Karpas-422 (cell line): ENCODE results near the gene GAS6. TPM values are rescaled to one million over a fixed set of nuclear protein-coding genes. Genes with fewer than 3 reads are reported as not detected.

Experiments
- DNase-seq: peaks from one replicate; pipeline ENCODE4 v3.0.0-alpha.2; 2015
- H2AFZ ChIP-seq: fragments of 200-600 bp; sonication (generic); 2 replicates; pipeline ENCODE4 v1.6.1; 2014; ENCODE audit warnings: antibody characterized with exemption, low read length, mixed read lengths
- H3K27ac ChIP-seq: fragments of 200-600 bp; sonication (generic); 2 replicates; pipeline ENCODE4 v1.5.1; 2014; ENCODE audit warnings: mild to moderate bottlenecking, low read length, moderate library complexity
- H3K27me3 ChIP-seq: fragments of 200-600 bp; sonication (generic); 2 replicates; pipeline ENCODE4 v1.6.1; 2014; ENCODE audit warnings: low read length, mixed read lengths
- H3K36me3 ChIP-seq: fragments of 200-600 bp; sonication (generic); 2 replicates; pipeline ENCODE4 v1.6.1; 2014; ENCODE audit warnings: low read length, mixed read lengths; ENCODE audit not compliant: insufficient read depth
- H3K4me1 ChIP-seq: fragments of 200-600 bp; sonication (generic); 2 replicates; pipeline ENCODE4 v1.6.1; 2014; ENCODE audit warnings: mild to moderate bottlenecking, low read length, mixed read lengths
- H3K4me2 ChIP-seq: fragments of 200-600 bp; sonication (generic); 2 replicates; pipeline ENCODE4 v1.6.1; 2014; ENCODE audit warnings: low read length, low read depth, mild to moderate bottlenecking; ENCODE audit not compliant: poor library complexity, severe bottlenecking
- H3K4me3 ChIP-seq: fragments of 200-600 bp; sonication (generic); 2 replicates; pipeline ENCODE4 v1.5.1; 2014; ENCODE audit warnings: mild to moderate bottlenecking, antibody characterized with exemption, low read length, mixed read lengths
- H3K79me2 ChIP-seq: fragments of 200-600 bp; sonication (generic); 2 replicates; pipeline ENCODE4 v1.6.1; 2014; ENCODE audit warnings: mild to moderate bottlenecking, low read length, mixed read lengths
- H3K9ac ChIP-seq: fragments of 200-600 bp; sonication (generic); 2 replicates; pipeline ENCODE4 v1.6.0; 2014; ENCODE audit warnings: low read length
- H3K9me2 ChIP-seq: fragments of 200-600 bp; sonication (generic), shearing (Covaris generic); replicated peaks from 2 replicates; pipeline ENCODE4 v1.6.0; 2014; ENCODE audit warnings: mild to moderate bottlenecking, low read length, moderate library complexity; ENCODE audit not compliant: insufficient read depth
- H3K9me3 ChIP-seq: fragments of 300-700, 200-600 bp; sonication (generic); 2 replicates; pipeline ENCODE4 v1.6.1; 2014; ENCODE audit warnings: low read length, mixed read lengths
- H4K20me1 ChIP-seq: fragments of 200-600 bp; sonication (generic); 2 replicates; pipeline ENCODE4 v1.6.1; 2014; ENCODE audit warnings: mild to moderate bottlenecking, antibody characterized with exemption, low read length, low read depth; ENCODE audit not compliant: insufficient read depth
- total RNA-seq: library from RNA; depleted of rRNA; stranded (reverse); fragments of >200 nt; shearing (Covaris generic); gene quantifications from 2 replicates; pipeline ENCODE4 v1.2.3, GENCODE V29; 2014; ENCODE audit warnings: low replicate concordance

GAS6 gene
- total RNA-seq, 1 experiment from 2014 or later: not detected

DNA sequence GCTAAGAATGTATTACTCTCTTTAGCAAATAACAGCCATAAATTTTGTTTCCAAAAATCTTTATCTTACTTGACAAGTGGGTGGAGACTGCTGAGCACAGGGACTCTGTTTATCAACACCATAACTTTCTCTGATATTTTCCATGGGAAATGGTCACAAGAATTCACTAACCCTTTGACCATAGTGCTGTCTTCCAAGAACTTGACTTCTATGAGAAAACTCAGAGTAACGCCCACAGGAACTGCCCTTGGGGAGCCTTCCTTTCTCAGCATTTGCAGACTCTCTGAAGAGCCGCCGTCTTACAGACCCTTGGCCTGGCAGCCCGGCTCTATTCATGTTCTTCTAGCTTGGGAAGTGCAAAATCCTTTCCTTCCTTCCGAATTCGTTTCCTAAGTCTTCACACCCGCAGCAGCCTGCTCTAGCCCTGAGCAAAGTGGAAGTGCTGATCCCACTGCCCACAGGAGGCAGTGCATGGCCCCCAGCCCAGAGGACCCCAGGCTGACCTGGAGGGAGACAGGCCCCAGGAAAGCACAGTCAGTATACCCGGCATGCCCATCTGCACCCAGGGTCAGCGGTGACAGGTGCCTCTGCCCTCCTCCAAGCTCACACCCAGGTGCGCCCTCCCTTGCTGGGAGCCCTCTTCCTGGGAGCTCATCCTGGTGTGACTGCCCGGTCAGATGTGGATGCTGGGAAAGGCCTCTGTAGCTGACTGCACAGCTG is 10.2 kb downstream of the GAS6 start:
- Histone ChIP-seq H3K27ac (no peak overlapping the region), H3K36me3 (no peaks in the 10 kb centered on the region)

DNA sequence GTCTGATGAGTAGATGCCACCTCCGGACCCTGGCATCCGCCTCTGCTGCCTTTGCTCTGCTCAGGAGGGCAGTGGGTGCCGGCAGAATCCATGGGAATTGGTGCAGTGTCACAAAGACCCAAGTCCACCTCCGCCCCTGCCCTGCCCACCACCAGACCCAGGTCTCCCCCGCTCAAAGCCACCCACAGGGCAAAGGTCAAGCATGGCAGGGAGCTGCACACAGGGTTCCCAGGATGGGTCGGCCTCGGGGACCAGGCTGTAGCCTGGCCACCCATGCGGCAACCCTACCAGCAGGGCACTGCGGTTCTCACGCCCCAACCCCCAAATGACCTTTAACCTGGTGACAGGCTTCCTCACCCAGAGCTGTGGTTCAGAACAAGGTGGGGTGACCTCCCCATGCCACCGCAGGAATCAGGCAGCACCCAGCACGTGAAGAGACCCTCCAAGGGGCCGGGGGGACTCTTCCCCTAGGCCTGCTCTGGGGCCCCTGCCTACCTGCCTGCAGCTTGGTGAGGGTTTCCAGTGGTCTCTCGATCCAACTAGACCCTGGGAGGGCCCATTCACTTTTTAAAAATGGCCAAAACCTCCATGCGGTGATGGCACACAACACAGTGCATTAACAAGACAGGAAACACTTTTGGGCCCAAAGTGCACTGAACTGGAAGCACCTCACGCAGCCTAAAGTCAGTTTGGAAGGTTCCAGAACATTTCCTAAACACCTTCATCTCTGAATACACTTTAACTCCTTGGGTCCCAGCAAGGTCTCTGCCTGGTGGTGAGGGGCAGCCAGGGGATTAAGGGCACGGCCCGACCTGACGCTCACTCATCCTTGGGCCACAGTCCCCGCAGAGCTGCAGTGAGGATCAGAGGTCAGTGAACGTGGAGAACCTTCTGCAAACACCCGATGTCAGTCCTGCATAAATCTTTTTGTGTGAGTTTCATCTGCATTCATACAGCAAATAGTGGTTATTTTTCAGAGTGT is 11.0 kb downstream of the GAS6 start:
- DNase-seq: no peak

More for the DNA sequence above, 10.2 kb downstream of the GAS6 start:
- Histone ChIP-seq H4K20me1 (0 out of 2 replicates have a peak, but pooled peaks cover 3% of the 10 kb centered on the region), H3K4me2 (no peak overlapping the region), H3K79me2 (no peaks in the 10 kb centered on the region), H3K9ac (no peak overlapping the region), H3K9me2 (no peaks in the 10 kb centered on the region), H3K4me1 (no peaks in the 10 kb centered on the region), H3K4me3 (no peak overlapping the region), H3K27me3 (no peaks in the 10 kb centered on the region; the same call in 1 of the 2 replicates), H2AFZ (no peak overlapping the region), H3K9me3 (peaks cover 3% of the 10 kb centered on the region; the same call in 1 of the 2 replicates)
- DNase-seq: no peak

DNA sequence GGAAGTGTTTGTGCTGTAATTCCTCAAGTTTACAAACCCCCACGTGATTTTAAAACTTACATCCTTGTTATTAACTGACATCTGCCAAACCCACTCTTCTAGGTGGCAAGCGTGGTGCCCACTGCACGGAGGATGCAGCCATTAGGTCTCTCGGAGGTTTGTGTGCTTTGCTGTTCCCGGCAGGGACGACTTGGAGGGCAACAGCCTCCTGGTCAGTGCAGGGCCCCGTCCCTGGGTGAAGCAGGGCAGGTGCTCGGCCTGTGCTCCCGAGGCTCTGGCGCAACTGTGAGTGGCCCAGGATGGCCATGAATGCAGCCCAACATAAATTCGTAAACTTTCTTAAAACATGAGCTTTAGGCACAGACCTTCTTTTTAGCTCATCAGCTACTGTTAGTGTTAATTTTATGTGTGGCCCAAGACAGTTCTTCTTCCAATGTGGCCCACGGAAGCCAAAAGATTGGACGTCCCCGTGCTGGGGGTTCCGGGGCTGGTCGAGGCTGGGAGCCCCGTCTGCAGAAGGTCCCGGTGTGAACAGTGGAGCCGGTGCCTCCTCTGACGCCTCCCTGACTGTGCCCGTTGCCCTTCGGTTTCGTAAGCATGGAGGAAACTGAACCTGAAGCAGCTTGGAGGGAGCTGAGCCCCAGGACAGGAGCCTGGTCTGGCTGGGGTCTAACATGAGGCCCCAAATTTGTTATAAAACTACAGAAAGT is 11.9 kb downstream of the GAS6 start:
- no peak for DNase-seq
- Histone ChIP-seq H3K9me2 (no peaks in the 10 kb centered on the region), H3K27me3 (no peaks in the 10 kb centered on the region; the same call in 1 of the 2 replicates), H3K4me1 (no peaks in the 10 kb centered on the region), H2AFZ (no peak overlapping the region), H3K4me2 (no peak overlapping the region), H3K79me2 (no peaks in the 10 kb centered on the region), H3K36me3 (no peaks in the 10 kb centered on the region), H3K9me3 (no peaks in the 10 kb centered on the region), H4K20me1 (0 out of 2 replicates have a peak, but pooled peaks cover 3% of the 10 kb centered on the region), H3K27ac (no peak overlapping the region), H3K4me3 (no peak overlapping the region), H3K9ac (no peak overlapping the region)

More for the DNA sequence above, 11.0 kb downstream of the GAS6 start:
- no peaks in the 10 kb centered on the region for H3K9me2 ChIP-seq
- no peak overlapping the region for H3K4me3 ChIP-seq
- no peaks in the 10 kb centered on the region for H3K36me3 ChIP-seq
- H3K27me3 ChIP-seq: no peaks in the 10 kb centered on the region; the same call in 1 of the 2 replicates
- H3K4me2 ChIP-seq: no peak overlapping the region
- H3K9ac ChIP-seq: no peak overlapping the region
- H2AFZ ChIP-seq: no peak overlapping the region
- H4K20me1 ChIP-seq: 0 out of 2 replicates have a peak, but pooled peaks cover 3% of the 10 kb centered on the region
- no peaks in the 10 kb centered on the region for H3K9me3 ChIP-seq
- no peak overlapping the region for H3K27ac ChIP-seq
- no peaks in the 10 kb centered on the region for H3K4me1 ChIP-seq
- H3K79me2 ChIP-seq: no peaks in the 10 kb centered on the region

DNA sequence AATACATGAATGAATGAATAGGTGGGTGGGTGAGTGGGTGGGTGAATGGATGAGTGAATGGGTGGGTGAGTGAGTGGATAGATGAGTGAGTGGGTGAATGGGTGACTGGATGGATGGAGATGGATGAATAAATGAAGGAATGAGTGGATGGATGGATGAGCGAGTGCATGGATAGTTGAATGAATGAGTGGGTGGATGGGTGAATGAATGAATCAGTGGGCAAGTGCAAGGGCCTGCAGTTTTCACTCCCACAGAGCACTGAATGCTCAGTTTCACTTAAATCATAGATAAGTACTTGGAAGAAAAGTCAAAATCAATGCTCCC is 12.4 kb downstream of the GAS6 start:
- DNase-seq: no peak
- no peak overlapping the region for H3K9ac ChIP-seq
- H3K27me3 ChIP-seq: no peaks in the 10 kb centered on the region; the same call in 1 of the 2 replicates
- H3K4me1 ChIP-seq: no peaks in the 10 kb centered on the region
- H2AFZ ChIP-seq: no peak overlapping the region
- H3K4me3 ChIP-seq: no peak overlapping the region
- no peaks in the 10 kb centered on the region for H3K79me2 ChIP-seq
- H4K20me1 ChIP-seq: 0 out of 2 replicates have a peak, but pooled peaks cover 3% of the 10 kb centered on the region
- no peaks in the 10 kb centered on the region for H3K36me3 ChIP-seq
- H3K9me3 ChIP-seq: no peaks in the 10 kb centered on the region
- no peaks in the 10 kb centered on the region for H3K9me2 ChIP-seq
- no peak overlapping the region for H3K4me2 ChIP-seq
- H3K27ac ChIP-seq: no peak overlapping the region

DNA sequence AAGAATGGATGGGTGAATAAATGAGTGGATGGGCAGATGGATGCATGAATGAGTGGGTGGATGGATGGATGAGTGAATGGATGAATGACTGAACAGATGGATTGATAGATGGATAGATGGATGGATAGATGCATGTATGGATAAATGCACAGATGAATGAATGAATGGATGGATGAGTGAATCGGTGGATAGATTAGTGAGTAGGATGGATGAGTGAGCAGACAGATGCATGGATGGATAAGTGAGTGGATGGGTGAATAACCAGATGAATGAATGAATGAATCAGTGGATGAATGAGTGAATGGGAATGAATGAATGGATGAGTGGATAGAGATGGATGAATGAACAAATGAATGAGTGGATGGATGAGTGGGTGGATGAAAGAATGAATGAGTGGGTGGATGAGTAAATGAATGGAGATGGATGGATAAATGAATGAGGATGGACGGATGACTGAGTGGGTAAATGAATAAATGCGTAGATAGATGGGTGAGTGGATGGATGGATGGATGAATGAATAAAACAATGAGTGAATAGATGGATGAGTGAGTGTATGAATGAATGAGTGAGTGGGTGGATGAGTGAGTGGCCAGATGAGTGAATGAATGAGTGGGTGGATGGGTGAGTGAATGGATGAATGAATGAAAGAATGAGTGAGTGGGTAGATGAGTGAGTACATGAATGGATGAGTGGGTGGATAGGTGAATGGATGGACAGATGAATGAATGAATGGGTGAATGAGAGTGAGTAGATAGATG is 13.0 kb downstream of the GAS6 start:
- H3K9me3 ChIP-seq: no peaks in the 10 kb centered on the region
- no peak overlapping the region for H2AFZ ChIP-seq
- H3K4me2 ChIP-seq: no peak overlapping the region
- DNase-seq: no peak
- H3K4me1 ChIP-seq: no peaks in the 10 kb centered on the region
- no peak overlapping the region for H3K4me3 ChIP-seq
- H3K27ac ChIP-seq: no peak overlapping the region
- 0 out of 2 replicates have a peak, but pooled peaks cover 3% of the 10 kb centered on the region for H4K20me1 ChIP-seq
- no peaks in the 10 kb centered on the region for H3K9me2 ChIP-seq
- no peaks in the 10 kb centered on the region for H3K36me3 ChIP-seq
- H3K27me3 ChIP-seq: no peaks in the 10 kb centered on the region; the same call in 1 of the 2 replicates
- H3K9ac ChIP-seq: no peak overlapping the region
- no peaks in the 10 kb centered on the region for H3K79me2 ChIP-seq

DNA sequence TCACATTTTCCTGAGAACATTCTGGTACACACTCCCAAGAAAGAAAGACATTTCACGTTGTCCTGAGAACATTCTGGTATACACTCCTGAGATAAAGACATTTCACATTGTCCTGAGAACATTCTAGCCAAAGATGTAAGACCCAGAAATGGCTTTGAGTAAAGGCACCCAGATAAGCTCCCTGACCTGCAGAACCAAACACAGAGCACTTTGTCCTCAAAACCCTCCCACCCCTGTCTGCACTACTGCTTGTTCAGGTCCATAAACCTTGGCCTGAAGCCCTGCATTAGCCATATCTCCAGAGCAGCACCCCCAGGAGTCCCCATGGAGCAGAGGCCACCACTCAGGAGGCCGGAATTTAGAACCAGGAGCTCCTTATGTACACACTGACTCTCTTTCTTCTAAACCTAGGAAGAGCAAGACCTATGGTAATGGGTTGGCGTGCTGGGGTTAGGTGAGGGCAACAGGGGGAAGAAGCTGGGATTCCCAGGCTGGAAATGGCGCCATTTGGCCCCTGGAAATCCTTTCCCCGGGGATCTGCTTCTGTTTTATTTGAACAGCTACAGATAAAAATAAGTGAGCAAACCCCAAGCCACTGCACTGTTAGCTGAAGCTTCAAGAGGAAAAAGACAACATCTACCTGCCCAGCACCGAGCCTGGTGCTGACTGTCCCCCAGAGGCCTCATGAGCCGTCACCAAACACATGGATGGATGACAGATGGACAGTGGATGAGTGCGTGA is 13.7 kb downstream of the GAS6 start:
- no peaks in the 10 kb centered on the region for H3K79me2 ChIP-seq
- no peaks in the 10 kb centered on the region; the same call in 1 of the 2 replicates for H3K27me3 ChIP-seq
- H3K4me1 ChIP-seq: no peaks in the 10 kb centered on the region
- no peak overlapping the region for H3K4me3 ChIP-seq
- H3K9me2 ChIP-seq: no peaks in the 10 kb centered on the region
- H3K4me2 ChIP-seq: no peak overlapping the region
- 0 out of 2 replicates have a peak, but pooled peaks cover 3% of the 10 kb centered on the region for H4K20me1 ChIP-seq
- no peaks in the 10 kb centered on the region for H3K36me3 ChIP-seq
- no peak overlapping the region for H3K9ac ChIP-seq
- H2AFZ ChIP-seq: no peak overlapping the region
- H3K27ac ChIP-seq: no peak overlapping the region
- no peak for DNase-seq
- no peaks in the 10 kb centered on the region for H3K9me3 ChIP-seq

DNA sequence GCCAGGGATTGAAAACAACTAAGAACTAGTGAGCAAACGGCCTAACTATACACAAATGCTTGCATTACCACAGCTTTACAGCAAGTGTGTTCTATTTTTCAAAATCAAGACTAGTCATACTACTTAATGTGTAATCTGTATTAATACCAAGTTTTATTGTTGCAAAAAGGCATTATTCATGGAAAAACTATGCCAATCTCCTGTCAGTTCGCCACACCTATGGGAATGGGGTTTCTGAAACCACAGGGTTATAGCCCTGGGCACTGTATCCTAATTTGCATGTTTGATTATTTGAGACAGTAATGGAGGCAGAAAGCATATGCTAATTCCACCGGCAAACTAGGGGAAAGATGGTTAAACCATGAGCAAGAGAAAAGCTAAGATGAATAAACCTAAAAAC is 14.3 kb downstream of the GAS6 start:
- no peak overlapping the region for H3K4me2 ChIP-seq
- no peak overlapping the region for H3K4me3 ChIP-seq
- H4K20me1 ChIP-seq: 0 out of 2 replicates have a peak, but pooled peaks cover 3% of the 10 kb centered on the region
- no peak overlapping the region for H3K9ac ChIP-seq
- no peak overlapping the region for H2AFZ ChIP-seq
- no peak for DNase-seq
- no peaks in the 10 kb centered on the region for H3K9me2 ChIP-seq
- no peak overlapping the region for H3K27ac ChIP-seq
- H3K27me3 ChIP-seq: no peaks in the 10 kb centered on the region; the same call in 1 of the 2 replicates
- no peaks in the 10 kb centered on the region for H3K9me3 ChIP-seq
- no peaks in the 10 kb centered on the region for H3K79me2 ChIP-seq
- no peaks in the 10 kb centered on the region for H3K4me1 ChIP-seq
- H3K36me3 ChIP-seq: no peaks in the 10 kb centered on the region
